GM12878 (cell line): ENCODE measurements around the gene WSCD1.

Experiments
- BACH1 ChIP-seq: fragments of 450-650 bp; IDR thresholded peaks from 2 replicates; pipeline ENCODE4 v1.6.1; 2017; ENCODE audit warnings: mild to moderate bottlenecking, borderline replicate concordance
- EZH2 ChIP-seq: IDR thresholded peaks from 2 replicates; pipeline ENCODE4 v1.6.1; 2012; ENCODE audit warnings: low read depth, mild to moderate bottlenecking, control low read depth, inconsistent platforms, low read length, borderline replicate concordance; ENCODE audit not compliant: control insufficient read depth
- FOS ChIP-seq: IDR thresholded peaks from 3 replicates; pipeline ENCODE4 v1.6.1; 2011; ENCODE audit warnings: borderline replicate concordance; ENCODE audit not compliant: insufficient read length; ENCODE audit errors: extremely low read depth
- JUND ChIP-seq: IDR thresholded peaks from 2 replicates; pipeline ENCODE4 v1.6.1; 2012; ENCODE audit warnings: low read depth, mild to moderate bottlenecking, low read length, improper control_type of control experiment, moderate library complexity
- PAX8 ChIP-seq: fragments of 450-650 bp; IDR thresholded peaks from 2 replicates; pipeline ENCODE4 v1.6.1; 2017; ENCODE audit warnings: mild to moderate bottlenecking, moderate library complexity
- POLR2A ChIP-seq: IDR thresholded peaks from 2 replicates; pipeline ENCODE4 v1.6.1; 2011; ENCODE audit warnings: low read depth, mild to moderate bottlenecking, low read length
- POLR2AphosphoS5 ChIP-seq: IDR thresholded peaks from 2 replicates; pipeline ENCODE4 v1.6.1; 2011; ENCODE audit warnings: mild to moderate bottlenecking, low read length, inconsistent platforms
- RFX5 ChIP-seq: IDR thresholded peaks from 2 replicates; pipeline ENCODE4 v1.6.1; 2011; ENCODE audit warnings: low read depth, low read length, improper control_type of control experiment
- RUNX3 ChIP-seq: IDR thresholded peaks from 2 replicates; pipeline ENCODE4 v1.6.1; 2012; ENCODE audit warnings: low read length, inconsistent platforms
- YY1 ChIP-seq: IDR thresholded peaks from 2 replicates; pipeline ENCODE4 v1.6.1; 2011; ENCODE audit warnings: low read depth, mild to moderate bottlenecking, low read length
- TF ChIP-seq, protein P1 (sequence below): fragments of 450-650 bp; IDR thresholded peaks from 2 replicates; pipeline ENCODE4 v1.6.1; 2017; ENCODE audit warnings: mild to moderate bottlenecking, moderate library complexity
- TF ChIP-seq, protein P2 (sequence below): IDR thresholded peaks from 2 replicates; pipeline ENCODE4 v1.6.1; 2012; ENCODE audit warnings: low read depth, low read length, improper control_type of control experiment
- TF ChIP-seq, protein P3 (sequence below), 3 experiments: IDR thresholded peaks in 2 of 3; conservative IDR thresholded peaks in 1 of 3; 2 replicates each; pipeline ENCODE4 v1.5.1; 2011; ENCODE audit warnings: low read depth in 3 of 3, low read length in 3 of 3, mild to moderate bottlenecking in 3 of 3, control low read depth in 2 of 3, moderate library complexity in 2 of 3, inconsistent platforms in 1 of 3, mixed read lengths in 1 of 3; ENCODE audit not compliant: control insufficient read depth in 2 of 3, insufficient read depth in 1 of 3; ENCODE audit errors: extremely low read depth in 1 of 3

DNA sequence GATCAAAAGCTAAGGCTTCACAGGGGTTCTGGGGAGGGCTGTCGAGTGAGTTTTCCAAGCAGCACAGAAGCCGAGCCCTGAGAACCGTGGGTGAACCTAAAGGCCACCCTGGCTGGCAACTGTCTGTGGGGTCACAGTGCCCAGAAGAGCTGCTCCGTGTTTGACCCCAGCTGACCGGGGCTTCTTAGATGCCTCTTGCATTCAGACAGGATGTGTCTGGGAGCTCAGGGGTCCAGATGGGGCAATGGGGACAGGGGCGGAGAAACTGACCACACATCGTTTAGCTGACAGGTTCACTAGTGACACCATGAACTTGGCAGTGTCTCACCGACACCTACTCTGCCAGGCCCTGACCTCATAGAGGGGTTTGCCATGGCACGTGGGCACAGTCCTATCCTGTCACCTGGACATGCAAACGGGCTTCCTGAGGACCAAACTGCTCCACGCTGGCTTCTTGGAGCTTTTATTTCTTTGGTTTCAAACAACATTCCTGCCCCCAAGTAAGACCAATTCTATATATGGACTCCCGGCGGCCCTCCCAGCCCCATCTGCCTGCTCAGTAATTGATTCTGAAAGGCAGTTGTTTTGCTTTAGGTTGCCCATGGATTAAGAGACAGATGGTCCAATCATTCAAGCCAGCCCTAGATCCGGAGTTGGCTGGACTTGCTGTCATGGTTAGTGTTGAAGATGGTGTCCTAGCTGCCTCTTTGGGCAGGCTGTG lies 22.2 kb downstream of the WSCD1 start:
- TF ChIP-seq RUNX3 (no peak), JUND (no peak), POLR2A (no peak), EZH2 (no peak), YY1 (no peak), BACH1 (no peak), FOS (no peak), PAX8 (no peak), POLR2AphosphoS5 (no peak), RFX5 (no peak)
- TF ChIP-seq, protein P1, sequence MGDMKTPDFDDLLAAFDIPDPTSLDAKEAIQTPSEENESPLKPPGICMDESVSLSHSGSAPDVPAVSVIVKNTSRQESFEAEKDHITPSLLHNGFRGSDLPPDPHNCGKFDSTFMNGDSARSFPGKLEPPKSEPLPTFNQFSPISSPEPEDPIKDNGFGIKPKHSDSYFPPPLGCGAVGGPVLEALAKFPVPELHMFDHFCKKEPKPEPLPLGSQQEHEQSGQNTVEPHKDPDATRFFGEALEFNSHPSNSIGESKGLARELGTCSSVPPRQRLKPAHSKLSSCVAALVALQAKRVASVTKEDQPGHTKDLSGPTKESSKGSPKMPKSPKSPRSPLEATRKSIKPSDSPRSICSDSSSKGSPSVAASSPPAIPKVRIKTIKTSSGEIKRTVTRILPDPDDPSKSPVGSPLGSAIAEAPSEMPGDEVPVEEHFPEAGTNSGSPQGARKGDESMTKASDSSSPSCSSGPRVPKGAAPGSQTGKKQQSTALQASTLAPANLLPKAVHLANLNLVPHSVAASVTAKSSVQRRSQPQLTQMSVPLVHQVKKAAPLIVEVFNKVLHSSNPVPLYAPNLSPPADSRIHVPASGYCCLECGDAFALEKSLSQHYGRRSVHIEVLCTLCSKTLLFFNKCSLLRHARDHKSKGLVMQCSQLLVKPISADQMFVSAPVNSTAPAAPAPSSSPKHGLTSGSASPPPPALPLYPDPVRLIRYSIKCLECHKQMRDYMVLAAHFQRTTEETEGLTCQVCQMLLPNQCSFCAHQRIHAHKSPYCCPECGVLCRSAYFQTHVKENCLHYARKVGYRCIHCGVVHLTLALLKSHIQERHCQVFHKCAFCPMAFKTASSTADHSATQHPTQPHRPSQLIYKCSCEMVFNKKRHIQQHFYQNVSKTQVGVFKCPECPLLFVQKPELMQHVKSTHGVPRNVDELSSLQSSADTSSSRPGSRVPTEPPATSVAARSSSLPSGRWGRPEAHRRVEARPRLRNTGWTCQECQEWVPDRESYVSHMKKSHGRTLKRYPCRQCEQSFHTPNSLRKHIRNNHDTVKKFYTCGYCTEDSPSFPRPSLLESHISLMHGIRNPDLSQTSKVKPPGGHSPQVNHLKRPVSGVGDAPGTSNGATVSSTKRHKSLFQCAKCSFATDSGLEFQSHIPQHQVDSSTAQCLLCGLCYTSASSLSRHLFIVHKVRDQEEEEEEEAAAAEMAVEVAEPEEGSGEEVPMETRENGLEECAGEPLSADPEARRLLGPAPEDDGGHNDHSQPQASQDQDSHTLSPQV = no peak
- TF ChIP-seq, protein P2, sequence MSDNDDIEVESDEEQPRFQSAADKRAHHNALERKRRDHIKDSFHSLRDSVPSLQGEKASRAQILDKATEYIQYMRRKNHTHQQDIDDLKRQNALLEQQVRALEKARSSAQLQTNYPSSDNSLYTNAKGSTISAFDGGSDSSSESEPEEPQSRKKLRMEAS = no peak
- TF ChIP-seq, protein P3, sequence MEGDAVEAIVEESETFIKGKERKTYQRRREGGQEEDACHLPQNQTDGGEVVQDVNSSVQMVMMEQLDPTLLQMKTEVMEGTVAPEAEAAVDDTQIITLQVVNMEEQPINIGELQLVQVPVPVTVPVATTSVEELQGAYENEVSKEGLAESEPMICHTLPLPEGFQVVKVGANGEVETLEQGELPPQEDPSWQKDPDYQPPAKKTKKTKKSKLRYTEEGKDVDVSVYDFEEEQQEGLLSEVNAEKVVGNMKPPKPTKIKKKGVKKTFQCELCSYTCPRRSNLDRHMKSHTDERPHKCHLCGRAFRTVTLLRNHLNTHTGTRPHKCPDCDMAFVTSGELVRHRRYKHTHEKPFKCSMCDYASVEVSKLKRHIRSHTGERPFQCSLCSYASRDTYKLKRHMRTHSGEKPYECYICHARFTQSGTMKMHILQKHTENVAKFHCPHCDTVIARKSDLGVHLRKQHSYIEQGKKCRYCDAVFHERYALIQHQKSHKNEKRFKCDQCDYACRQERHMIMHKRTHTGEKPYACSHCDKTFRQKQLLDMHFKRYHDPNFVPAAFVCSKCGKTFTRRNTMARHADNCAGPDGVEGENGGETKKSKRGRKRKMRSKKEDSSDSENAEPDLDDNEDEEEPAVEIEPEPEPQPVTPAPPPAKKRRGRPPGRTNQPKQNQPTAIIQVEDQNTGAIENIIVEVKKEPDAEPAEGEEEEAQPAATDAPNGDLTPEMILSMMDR (IDR thresholded peaks at IDR 0.05 in 2 of 3, conservative IDR thresholded peaks at IDR 0.05 in 1 of 3; ENCODE audit: control insufficient read depth in 2 of 3, extremely low read depth in 1 of 3, insufficient read depth in 1 of 3, low read depth in 3 of 3, low read length in 3 of 3) = no peak
